Pons (tissue), 1 donor: Measurements from ENCODE around the gene SAMD4B.
"Not testable (repeated sequence)": the region's sequence is repeated elsewhere in the genome, so short reads cannot be mapped to it uniquely, and the experiment has no call there.

Experiments used
- DNase-seq: peaks from one replicate; pipeline ENCODE4 v3.0.0-alpha.2; 2016; ENCODE audit warnings: low spot score

The SAMD4B gene

GRCh38 chr19:39372047-39372802, 30.0 kb downstream of the SAMD4B start:
- peak; percentile 69 for DNase-seq

GRCh38 chr19:39372941-39373340, 30.7 kb downstream of the SAMD4B start:
- no peak for DNase-seq

GRCh38 chr19:39375929-39376328, 33.7 kb downstream of the SAMD4B start:
- no peak for DNase-seq

GRCh38 chr19:39377373-39378362, 35.4 kb downstream of the SAMD4B start:
- no peak for DNase-seq

GRCh38 chr19:39379366-39379765, 37.1 kb downstream of the SAMD4B start:
- DNase-seq, result not testable (repeated sequence)

GRCh38 chr19:39379865-39380396, 37.7 kb downstream of the SAMD4B start:
- DNase-seq, result peak; percentile 64

GRCh38 chr19:39380521-39381502, 38.6 kb downstream of the SAMD4B start:
- no peak for DNase-seq

- no peak for DNase-seq
These were observed 39.8 kb downstream of the SAMD4B start for GRCh38 chr19:39381910-39382611.

GRCh38 chr19:39382991-39383828, 41.0 kb downstream of the SAMD4B start:
- no peak for DNase-seq

GRCh38 chr19:39384839-39385568, 42.8 kb downstream of the SAMD4B start:
- DNase-seq, result no peak

GRCh38 chr19:39385629-39386411, 43.6 kb downstream of the SAMD4B start:
- no peak for DNase-seq

- DNase-seq, result no peak
These were observed 44.3 kb downstream of the SAMD4B start for GRCh38 chr19:39386557-39386956.

GRCh38 chr19:39388657-39389056, 46.4 kb downstream of the SAMD4B start:
- DNase-seq, result no peak

GRCh38 chr19:39389631-39390414, 47.6 kb downstream of the SAMD4B start:
- DNase-seq, result no peak

GRCh38 chr19:39390451-39390750, 48.2 kb downstream of the SAMD4B start:
- peak; percentile 60 for DNase-seq

GRCh38 chr19:39390751-39391437, 48.7 kb downstream of the SAMD4B start, which contains the start of the genes MED29 and PAF1:
Gene MED29, plus strand, starts transcription at chr19:39391378. Its CDS starts 45 bp downstream, at chr19:39391423.
Gene PAF1, minus strand, starts transcription at chr19:39391106. Its CDS starts 242 bp downstream, at chr19:39390864.
- DNase-seq, result peak; percentile 100
